Esophagus muscularis mucosa (tissue), 3 donors: ENCODE results near the gene RUNX1.

Experiments used
- POLR2A ChIP-seq: fragments of 450-650 bp; IDR thresholded peaks from one replicate; pipeline ENCODE4 v1.6.1; 2017; ENCODE audit warnings: antibody characterized with exemption, moderate library complexity, mild to moderate bottlenecking, low read depth
- TF ChIP-seq, protein P1 (sequence below), 3 experiments: fragments of 200-600 bp in 2 of 3; fragments of 450-650 bp in 1 of 3; sonication (generic) in 2 of 3; IDR thresholded peaks; one replicate each; pipeline ENCODE4 v1.5.1; 2017 to 2019; ENCODE audit warnings: antibody characterized with exemption in 3 of 3, mild to moderate bottlenecking in 2 of 3, moderate library complexity in 1 of 3

GRCh38 chr21:34805157-34805556, 243.9 kb downstream of the RUNX1 start:
- TF ChIP-seq, protein P1, sequence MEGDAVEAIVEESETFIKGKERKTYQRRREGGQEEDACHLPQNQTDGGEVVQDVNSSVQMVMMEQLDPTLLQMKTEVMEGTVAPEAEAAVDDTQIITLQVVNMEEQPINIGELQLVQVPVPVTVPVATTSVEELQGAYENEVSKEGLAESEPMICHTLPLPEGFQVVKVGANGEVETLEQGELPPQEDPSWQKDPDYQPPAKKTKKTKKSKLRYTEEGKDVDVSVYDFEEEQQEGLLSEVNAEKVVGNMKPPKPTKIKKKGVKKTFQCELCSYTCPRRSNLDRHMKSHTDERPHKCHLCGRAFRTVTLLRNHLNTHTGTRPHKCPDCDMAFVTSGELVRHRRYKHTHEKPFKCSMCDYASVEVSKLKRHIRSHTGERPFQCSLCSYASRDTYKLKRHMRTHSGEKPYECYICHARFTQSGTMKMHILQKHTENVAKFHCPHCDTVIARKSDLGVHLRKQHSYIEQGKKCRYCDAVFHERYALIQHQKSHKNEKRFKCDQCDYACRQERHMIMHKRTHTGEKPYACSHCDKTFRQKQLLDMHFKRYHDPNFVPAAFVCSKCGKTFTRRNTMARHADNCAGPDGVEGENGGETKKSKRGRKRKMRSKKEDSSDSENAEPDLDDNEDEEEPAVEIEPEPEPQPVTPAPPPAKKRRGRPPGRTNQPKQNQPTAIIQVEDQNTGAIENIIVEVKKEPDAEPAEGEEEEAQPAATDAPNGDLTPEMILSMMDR (IDR thresholded peaks at IDR 0.05) = no peak
- no peak for TF ChIP-seq POLR2A
